NT2/D1 (cell line): ENCODE data around the gene AQP9.

ENCODE experiments used
- DNase-seq: peaks from one replicate; pipeline ENCODE4 v3.0.0-alpha.2; 2011; ENCODE audit warnings: low read depth, low spot score
- H3K27me3 ChIP-seq: 2 replicates; pipeline ENCODE4 v1.6.0; 2011; ENCODE audit warnings: mild to moderate bottlenecking; ENCODE audit not compliant: insufficient read length, insufficient read depth
- H3K36me3 ChIP-seq: 2 replicates; pipeline ENCODE4 v1.6.1; 2011; ENCODE audit warnings: mild to moderate bottlenecking, low read length, mixed read lengths; ENCODE audit not compliant: insufficient read depth, insufficient read length
- H3K4me1 ChIP-seq: 2 replicates; pipeline ENCODE4 v1.5.1; 2011; ENCODE audit not compliant: insufficient read depth, insufficient read length
- H3K4me3 ChIP-seq: 2 replicates; pipeline ENCODE4 v1.5.1; 2011; ENCODE audit warnings: low read depth; ENCODE audit not compliant: insufficient read length
- H3K9ac ChIP-seq: 2 replicates; pipeline ENCODE4 v1.6.0; 2011; ENCODE audit warnings: low read depth; ENCODE audit not compliant: insufficient read length
- H3K9me3 ChIP-seq: 2 replicates; pipeline ENCODE4 v1.5.1; 2011; ENCODE audit warnings: mild to moderate bottlenecking, low read length; ENCODE audit not compliant: insufficient read depth
- SUZ12 ChIP-seq: IDR thresholded peaks from 2 replicates; pipeline ENCODE4 v1.6.1; 2011; ENCODE audit not compliant: insufficient read length, insufficient read depth; ENCODE audit errors: extremely low read depth
- YY1 ChIP-seq: IDR thresholded peaks from 2 replicates; pipeline ENCODE4 v1.6.1; 2011; ENCODE audit not compliant: insufficient read length, insufficient read depth
- ZNF274 ChIP-seq: IDR thresholded peaks from 2 replicates; pipeline ENCODE4 v1.6.1; 2011; ENCODE audit warnings: mild to moderate bottlenecking, low read depth, low read length

AQP9 gene

DNA sequence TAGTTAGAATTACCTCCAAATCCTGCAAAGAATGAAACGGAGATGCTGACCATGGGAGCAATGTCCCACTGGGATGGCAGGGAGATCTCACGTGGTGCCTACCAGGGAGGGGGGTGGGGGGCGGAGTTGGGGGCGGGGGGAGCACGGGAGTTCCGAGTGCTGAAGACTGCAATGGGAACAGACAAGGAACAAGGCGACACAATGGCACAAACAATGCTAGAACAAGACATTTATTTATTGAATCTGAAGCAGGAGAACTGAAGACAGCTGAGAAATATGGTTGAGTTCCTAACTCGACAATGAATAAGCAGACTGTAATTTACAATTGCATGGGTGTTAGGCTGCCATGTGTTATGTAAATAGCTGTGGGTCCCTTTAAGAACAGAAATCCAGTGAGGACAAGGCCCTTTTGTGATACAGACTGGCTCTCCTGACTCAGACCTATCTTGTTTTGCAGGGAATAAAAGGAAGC lies 91.2 kb downstream of the AQP9 start:
- peak; percentile 81 for DNase-seq
- H3K4me1 ChIP-seq: peaks cover 11% of the 10 kb centered on the region
- TF ChIP-seq SUZ12: no peak
- no peak for TF ChIP-seq YY1
- no peak for TF ChIP-seq ZNF274

GRCh38 chr15:58232281-58233065 lies 94.3 kb downstream of the AQP9 start:
- H3K4me1 ChIP-seq: peaks cover 11% of the 10 kb centered on the region
- no peak for DNase-seq
- H3K27me3 ChIP-seq: no peaks in the 10 kb centered on the region
- no peaks in the 10 kb centered on the region for H3K36me3 ChIP-seq
- no peak overlapping the region for H3K4me3 ChIP-seq
- H3K9ac ChIP-seq: no peak overlapping the region
- TF ChIP-seq YY1: no peak
- H3K9me3 ChIP-seq: peaks cover 5% of the 10 kb centered on the region; the same call in 1 of the 2 replicates

More for the DNA sequence above, 91.2 kb downstream of the AQP9 start:
- Histone ChIP-seq H3K27me3 (no peaks in the 10 kb centered on the region), H3K4me3 (no peak overlapping the region), H3K9me3 (no peaks in the 10 kb centered on the region), H3K9ac (no peak overlapping the region), H3K36me3 (no peaks in the 10 kb centered on the region)

DNA sequence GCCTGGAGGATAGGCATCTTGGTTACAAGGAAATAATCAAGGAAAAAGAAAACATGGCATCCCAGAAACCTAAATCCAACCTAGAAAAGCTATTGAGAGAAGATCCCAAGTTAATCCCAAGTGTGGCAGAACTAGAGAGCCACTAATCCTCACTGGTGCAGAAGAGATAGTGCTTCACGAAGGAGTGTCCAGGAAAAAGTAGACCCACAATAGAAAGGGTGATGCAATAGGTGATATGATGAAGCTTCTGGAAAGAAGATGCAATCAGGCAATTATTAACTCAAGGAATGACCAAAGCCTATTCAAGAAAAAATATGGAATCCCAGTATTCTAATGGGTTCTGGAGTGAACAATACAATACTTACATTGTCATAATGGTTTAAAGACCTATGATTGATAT lies 95.2 kb downstream of the AQP9 start:
- no peaks in the 10 kb centered on the region for H3K36me3 ChIP-seq
- TF ChIP-seq SUZ12 (no peak), YY1 (no peak), ZNF274 (no peak)
- no peak overlapping the region for H3K9ac ChIP-seq
- no peak overlapping the region for H3K4me3 ChIP-seq
- no peak for DNase-seq
- H3K27me3 ChIP-seq: no peaks in the 10 kb centered on the region
- peaks cover 9% of the 10 kb centered on the region for H3K4me1 ChIP-seq
- H3K9me3 ChIP-seq: peaks cover 5% of the 10 kb centered on the region; the same call in 1 of the 2 replicates
